ENCODE measurements around the gene PROSER2.

DNA sequence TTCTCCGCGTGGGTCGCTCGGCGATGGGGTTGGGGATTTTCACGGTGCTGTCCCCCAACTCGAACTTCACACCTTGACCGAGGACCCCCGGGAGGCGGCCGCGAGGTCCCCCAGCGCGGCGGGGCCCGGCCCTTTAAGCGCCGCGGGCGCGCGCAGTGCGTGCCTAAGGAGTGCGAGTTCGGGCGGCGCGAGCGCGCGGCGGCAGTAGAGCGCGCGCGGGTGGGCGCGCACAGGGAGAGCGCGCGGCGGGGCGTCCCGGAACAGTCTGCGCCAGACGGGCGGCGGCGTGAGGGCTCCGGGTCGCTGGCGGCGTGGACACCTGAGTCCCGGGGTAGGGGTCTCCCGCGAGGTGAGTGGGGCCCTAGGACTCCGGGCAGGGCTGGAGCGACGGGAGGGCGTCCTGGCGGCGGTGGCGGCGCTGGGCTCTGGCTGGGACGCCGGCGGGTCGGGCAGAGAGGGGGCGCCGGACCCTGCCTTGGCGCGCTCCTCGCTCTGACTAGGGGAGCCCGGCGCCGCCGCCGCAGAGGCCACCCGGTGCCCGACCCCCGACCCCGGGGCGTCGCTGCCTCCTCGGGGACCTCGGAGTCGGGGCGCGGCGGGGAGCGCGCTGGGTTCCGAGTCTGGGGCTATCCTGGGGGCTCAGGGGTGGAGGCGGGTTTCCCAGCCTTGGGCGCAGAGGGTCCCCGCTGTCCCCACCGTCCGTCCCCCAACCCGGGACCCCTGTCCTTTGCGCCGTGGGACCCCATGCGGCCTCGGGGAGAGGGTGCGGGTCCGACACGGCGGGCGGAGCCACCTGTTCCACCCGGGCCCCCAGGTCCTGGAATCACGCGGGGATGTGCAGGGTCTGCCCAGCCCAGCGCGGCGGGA, at the start of gene PROSER2:
- TF ChIP-seq RAD21 (conservative IDR thresholded peaks at IDR 0.05 in 1 of 2, IDR thresholded peaks at IDR 0.05 in 1 of 2) (0 out of 5 replicates have a peak, but pooled peaks of 1 of the 2 experiments have one; percentile 11), POLR2A (IDR thresholded peaks at IDR 0.05; ENCODE audit: low read length) (peak; percentile 80), CEBPB (IDR thresholded peaks at IDR 0.05) (no peak), JUNB (IDR thresholded peaks at IDR 0.05) (no peak), HOXA7 (CRISPR knock-in tag; IDR thresholded peaks at IDR 0.05) (no peak), FOSL2 (IDR thresholded peaks at IDR 0.05) (no peak), FOSL2 (CRISPR knock-in tag; IDR thresholded peaks at IDR 0.05) (no peak), KDM1A (IDR thresholded peaks at IDR 0.05; ENCODE audit: low read depth) (no peak), NR3C1 (IDR thresholded peaks at IDR 0.05) (no peak)
- TF ChIP-seq, protein P1, sequence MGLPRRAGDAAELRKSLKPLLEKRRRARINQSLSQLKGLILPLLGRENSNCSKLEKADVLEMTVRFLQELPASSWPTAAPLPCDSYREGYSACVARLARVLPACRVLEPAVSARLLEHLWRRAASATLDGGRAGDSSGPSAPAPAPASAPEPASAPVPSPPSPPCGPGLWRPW (IDR thresholded peaks at IDR 0.05), result no peak
- TF ChIP-seq, protein P2, sequence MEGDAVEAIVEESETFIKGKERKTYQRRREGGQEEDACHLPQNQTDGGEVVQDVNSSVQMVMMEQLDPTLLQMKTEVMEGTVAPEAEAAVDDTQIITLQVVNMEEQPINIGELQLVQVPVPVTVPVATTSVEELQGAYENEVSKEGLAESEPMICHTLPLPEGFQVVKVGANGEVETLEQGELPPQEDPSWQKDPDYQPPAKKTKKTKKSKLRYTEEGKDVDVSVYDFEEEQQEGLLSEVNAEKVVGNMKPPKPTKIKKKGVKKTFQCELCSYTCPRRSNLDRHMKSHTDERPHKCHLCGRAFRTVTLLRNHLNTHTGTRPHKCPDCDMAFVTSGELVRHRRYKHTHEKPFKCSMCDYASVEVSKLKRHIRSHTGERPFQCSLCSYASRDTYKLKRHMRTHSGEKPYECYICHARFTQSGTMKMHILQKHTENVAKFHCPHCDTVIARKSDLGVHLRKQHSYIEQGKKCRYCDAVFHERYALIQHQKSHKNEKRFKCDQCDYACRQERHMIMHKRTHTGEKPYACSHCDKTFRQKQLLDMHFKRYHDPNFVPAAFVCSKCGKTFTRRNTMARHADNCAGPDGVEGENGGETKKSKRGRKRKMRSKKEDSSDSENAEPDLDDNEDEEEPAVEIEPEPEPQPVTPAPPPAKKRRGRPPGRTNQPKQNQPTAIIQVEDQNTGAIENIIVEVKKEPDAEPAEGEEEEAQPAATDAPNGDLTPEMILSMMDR (IDR thresholded peaks at IDR 0.05), result no peak
- TF ChIP-seq, protein P3, sequence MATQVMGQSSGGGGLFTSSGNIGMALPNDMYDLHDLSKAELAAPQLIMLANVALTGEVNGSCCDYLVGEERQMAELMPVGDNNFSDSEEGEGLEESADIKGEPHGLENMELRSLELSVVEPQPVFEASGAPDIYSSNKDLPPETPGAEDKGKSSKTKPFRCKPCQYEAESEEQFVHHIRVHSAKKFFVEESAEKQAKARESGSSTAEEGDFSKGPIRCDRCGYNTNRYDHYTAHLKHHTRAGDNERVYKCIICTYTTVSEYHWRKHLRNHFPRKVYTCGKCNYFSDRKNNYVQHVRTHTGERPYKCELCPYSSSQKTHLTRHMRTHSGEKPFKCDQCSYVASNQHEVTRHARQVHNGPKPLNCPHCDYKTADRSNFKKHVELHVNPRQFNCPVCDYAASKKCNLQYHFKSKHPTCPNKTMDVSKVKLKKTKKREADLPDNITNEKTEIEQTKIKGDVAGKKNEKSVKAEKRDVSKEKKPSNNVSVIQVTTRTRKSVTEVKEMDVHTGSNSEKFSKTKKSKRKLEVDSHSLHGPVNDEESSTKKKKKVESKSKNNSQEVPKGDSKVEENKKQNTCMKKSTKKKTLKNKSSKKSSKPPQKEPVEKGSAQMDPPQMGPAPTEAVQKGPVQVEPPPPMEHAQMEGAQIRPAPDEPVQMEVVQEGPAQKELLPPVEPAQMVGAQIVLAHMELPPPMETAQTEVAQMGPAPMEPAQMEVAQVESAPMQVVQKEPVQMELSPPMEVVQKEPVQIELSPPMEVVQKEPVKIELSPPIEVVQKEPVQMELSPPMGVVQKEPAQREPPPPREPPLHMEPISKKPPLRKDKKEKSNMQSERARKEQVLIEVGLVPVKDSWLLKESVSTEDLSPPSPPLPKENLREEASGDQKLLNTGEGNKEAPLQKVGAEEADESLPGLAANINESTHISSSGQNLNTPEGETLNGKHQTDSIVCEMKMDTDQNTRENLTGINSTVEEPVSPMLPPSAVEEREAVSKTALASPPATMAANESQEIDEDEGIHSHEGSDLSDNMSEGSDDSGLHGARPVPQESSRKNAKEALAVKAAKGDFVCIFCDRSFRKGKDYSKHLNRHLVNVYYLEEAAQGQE (IDR thresholded peaks at IDR 0.05), result no peak
- TF ChIP-seq, protein P4, sequence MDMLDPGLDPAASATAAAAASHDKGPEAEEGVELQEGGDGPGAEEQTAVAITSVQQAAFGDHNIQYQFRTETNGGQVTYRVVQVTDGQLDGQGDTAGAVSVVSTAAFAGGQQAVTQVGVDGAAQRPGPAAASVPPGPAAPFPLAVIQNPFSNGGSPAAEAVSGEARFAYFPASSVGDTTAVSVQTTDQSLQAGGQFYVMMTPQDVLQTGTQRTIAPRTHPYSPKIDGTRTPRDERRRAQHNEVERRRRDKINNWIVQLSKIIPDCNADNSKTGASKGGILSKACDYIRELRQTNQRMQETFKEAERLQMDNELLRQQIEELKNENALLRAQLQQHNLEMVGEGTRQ (IDR thresholded peaks at IDR 0.05), result no peak
- TF ChIP-seq, protein P5, sequence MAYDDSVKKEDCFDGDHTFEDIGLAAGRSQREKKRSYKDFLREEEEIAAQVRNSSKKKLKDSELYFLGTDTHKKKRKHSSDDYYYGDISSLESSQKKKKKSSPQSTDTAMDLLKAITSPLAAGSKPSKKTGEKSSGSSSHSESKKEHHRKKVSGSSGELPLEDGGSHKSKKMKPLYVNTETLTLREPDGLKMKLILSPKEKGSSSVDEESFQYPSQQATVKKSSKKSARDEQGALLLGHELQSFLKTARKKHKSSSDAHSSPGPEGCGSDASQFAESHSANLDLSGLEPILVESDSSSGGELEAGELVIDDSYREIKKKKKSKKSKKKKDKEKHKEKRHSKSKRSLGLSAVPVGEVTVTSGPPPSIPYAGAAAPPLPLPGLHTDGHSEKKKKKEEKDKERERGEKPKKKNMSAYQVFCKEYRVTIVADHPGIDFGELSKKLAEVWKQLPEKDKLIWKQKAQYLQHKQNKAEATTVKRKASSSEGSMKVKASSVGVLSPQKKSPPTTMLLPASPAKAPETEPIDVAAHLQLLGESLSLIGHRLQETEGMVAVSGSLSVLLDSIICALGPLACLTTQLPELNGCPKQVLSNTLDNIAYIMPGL (CRISPR knock-in tag; IDR thresholded peaks at IDR 0.05; ENCODE audit: borderline replicate concordance), result no peak

All from A549 (cell line).